GM21390 (cell line): ENCODE results near the gene OSBPL7.

Experiments used
- ATAC-seq: cut with Tn5 transposase; IDR thresholded peaks from one replicate; pipeline ENCODE4 v1.9.1; 2021; ENCODE audit not compliant: unreplicated experiment

OSBPL7 gene

GRCh38 chr17:47848198-47848513 is 26.6 kb upstream of the OSBPL7 start:
- ATAC-seq: no peak

GRCh38 chr17:47847341-47848197 is 26.0 kb upstream of the OSBPL7 start:
- ATAC-seq: no peak

- no peak for ATAC-seq
Measured at GRCh38 chr17:47846716-47847340, 25.2 kb upstream of the OSBPL7 start.

GRCh38 chr17:47845716-47846075 is 24.1 kb upstream of the OSBPL7 start:
- ATAC-seq: no peak

- no peak for ATAC-seq
Measured at GRCh38 chr17:47844814-47845715, 23.5 kb upstream of the OSBPL7 start.

GRCh38 chr17:47844227-47844626 is 22.6 kb upstream of the OSBPL7 start:
- ATAC-seq: no peak

GRCh38 chr17:47843391-47843730 is 21.8 kb upstream of the OSBPL7 start:
- no peak for ATAC-seq

GRCh38 chr17:47841488-47842291 is 20.1 kb upstream of the OSBPL7 start:
- no peak for ATAC-seq

GRCh38 chr17:47840742-47841487 is 19.3 kb upstream of the OSBPL7 start, which contains the start of gene SCRN2:
TSS of gene SCRN2 (minus strand) at chr17:47841273. CDS start at chr17:47840843, 430 bp downstream.
- peak; percentile 82 for ATAC-seq

- ATAC-seq: no peak
Measured at GRCh38 chr17:47840001-47840741, 18.6 kb upstream of the OSBPL7 start.

GRCh38 chr17:47839071-47839470 is 17.5 kb upstream of the OSBPL7 start:
- ATAC-seq: no peak

- ATAC-seq: no peak
Measured at GRCh38 chr17:47838636-47839035, 17.0 kb upstream of the OSBPL7 start.

GRCh38 chr17:47837401-47838039 is 15.9 kb upstream of the OSBPL7 start:
- no peak for ATAC-seq

GRCh38 chr17:47836601-47837000 is 15.0 kb upstream of the OSBPL7 start:
- no peak for ATAC-seq

GRCh38 chr17:47834756-47835155 is 13.2 kb upstream of the OSBPL7 start:
- no peak for ATAC-seq

GRCh38 chr17:47831934-47832327 is 10.3 kb upstream of the OSBPL7 start:
- ATAC-seq: no peak

GRCh38 chr17:47831003-47831933 is 9.7 kb upstream of the OSBPL7 start, which contains the start of the genes LRRC46 and MRPL10:
TSS of gene LRRC46 (plus strand) at chr17:47831670. CDS start at chr17:47831990, 320 bp downstream.
TSS of gene MRPL10 (minus strand) at chr17:47831541. CDS start at chr17:47831511, 30 bp downstream.
- peak; percentile 83 for ATAC-seq
